Endodermal cell (in vitro differentiated cells): ENCODE data around the gene FCRLA. TPM values are rescaled to one million over a fixed set of nuclear protein-coding genes. Genes with fewer than 3 reads are reported as not detected.

Source experiments
- DNase-seq: peaks from one replicate; pipeline ENCODE4 v3.0.0-alpha.2; 2017
- H3K27ac ChIP-seq: 2 replicates; pipeline ENCODE4 v1.5.1; 2013; ENCODE audit warnings: mild to moderate bottlenecking, low read depth, low read length, moderate library complexity
- H3K27me3 ChIP-seq: 2 replicates; pipeline ENCODE4 v1.6.1; 2013; ENCODE audit warnings: mild to moderate bottlenecking, low read length, moderate library complexity; ENCODE audit not compliant: insufficient read depth, control insufficient read depth, poor library complexity, severe bottlenecking
- H3K36me3 ChIP-seq: 2 replicates; pipeline ENCODE4 v1.7.0; 2013; ENCODE audit warnings: mild to moderate bottlenecking, low read length, moderate library complexity; ENCODE audit not compliant: control insufficient read depth, insufficient read depth
- H3K4me1 ChIP-seq: one replicate; pipeline ENCODE4 v1.7.0; 2013; ENCODE audit warnings: low read length; ENCODE audit not compliant: control insufficient read depth, insufficient read depth
- H3K4me3 ChIP-seq: 2 replicates; pipeline ENCODE4 v1.5.1; 2013; ENCODE audit warnings: mild to moderate bottlenecking, low read length, moderate library complexity
- H3K9ac ChIP-seq: 2 replicates; pipeline ENCODE4 v1.6.1; 2013; ENCODE audit warnings: mild to moderate bottlenecking, low read length, moderate library complexity; ENCODE audit not compliant: poor library complexity, severe bottlenecking; ENCODE audit errors: extremely low read depth
- H3K9me3 ChIP-seq: 2 replicates; pipeline ENCODE4 v1.6.1; 2013; ENCODE audit warnings: mild to moderate bottlenecking, low read length, moderate library complexity; ENCODE audit not compliant: control insufficient read depth
- H3K27ac Mint-ChIP-seq: 2 replicates; pipeline ENCODE4 v1.8.0; 2020; ENCODE audit warnings: mixed read lengths
- H3K27me3 Mint-ChIP-seq: 2 replicates; pipeline ENCODE4 v1.8.0; 2021; ENCODE audit warnings: mild to moderate bottlenecking, mixed read lengths; ENCODE audit not compliant: insufficient read depth
- H3K36me3 Mint-ChIP-seq: 2 replicates; pipeline ENCODE4 v1.8.0; 2020; ENCODE audit warnings: low read depth, mixed read lengths
- H3K4me1 Mint-ChIP-seq: 2 replicates; pipeline ENCODE4 v1.8.0; 2020; ENCODE audit warnings: mixed read lengths
- H3K4me3 Mint-ChIP-seq: 2 replicates; pipeline ENCODE4 v1.8.0; 2020; ENCODE audit warnings: mild to moderate bottlenecking, moderate library complexity, mixed read lengths
- H3K9me3 Mint-ChIP-seq: 2 replicates; pipeline ENCODE4 v1.8.0; 2020; ENCODE audit warnings: mild to moderate bottlenecking, mixed read lengths
- CTCF ChIP-seq: fragments of 200-600 bp; sonication (generic); conservative IDR thresholded peaks from 2 replicates; pipeline ENCODE4 v1.5.0; 2021; ENCODE audit warnings: antibody characterized with exemption, mild to moderate bottlenecking
- WGBS, 2 experiments: methylation state at CpG; one replicate each; pipeline versions ENCODE4 v1.1.5 to v1.1.7; 2013; ENCODE audit warnings: missing lambda C conversion rate in 2 of 2, mixed read lengths in 1 of 2; ENCODE audit not compliant: insufficient coverage in 1 of 2, insufficient read length in 1 of 2; 5-methylcytosine and 5-hydroxymethylcytosine counted together
- total RNA-seq, 2 donors: library from RNA; stranded (reverse); fragmentation: NEBNext Ultra II Directional in 1 of 2; extraction: Animal tissue kit (Norgen Biotek cat#: 25700) in 1 of 2; gene quantifications; 2 replicates in 1 of 2; 3 replicates in 1 of 2; pipeline ENCODE4 v1.2.1, GENCODE V29; 2021

The FCRLA gene
- total RNA-seq, 2 donors from 2014 or later = not detected

GRCh38 chr1:161740921-161741320 lies 33.9 kb downstream of the FCRLA start:
- peaks cover 14% of the 10 kb centered on the region for H3K27me3 Mint-ChIP-seq
- no peaks in the 10 kb centered on the region for H3K9me3 ChIP-seq
- TF ChIP-seq CTCF = no peak
- H3K36me3 ChIP-seq = no peaks in the 10 kb centered on the region
- no peak overlapping the region for H3K9ac ChIP-seq
- no peak overlapping the region for H3K27ac ChIP-seq
- H3K4me1 Mint-ChIP-seq = peaks cover 13% of the 10 kb centered on the region
- no peaks in the 10 kb centered on the region for H3K36me3 Mint-ChIP-seq
- no peaks in the 10 kb centered on the region for H3K9me3 Mint-ChIP-seq
- DNase-seq = no peak
- H3K4me3 Mint-ChIP-seq = no peak overlapping the region
- WGBS, 2 experiments = 86 to 90% methylated on average over 2 to 6 of the region's 6 CpGs
- H3K27me3 ChIP-seq = no peaks in the 10 kb centered on the region
- no peak overlapping the region for H3K4me3 ChIP-seq
- H3K27ac Mint-ChIP-seq = no peak overlapping the region
- H3K4me1 ChIP-seq = peaks cover 5% of the 10 kb centered on the region

GRCh38 chr1:161743231-161743630 lies 36.2 kb downstream of the FCRLA start:
- peaks cover 2% of the 10 kb centered on the region for H3K4me1 Mint-ChIP-seq
- Histone ChIP-seq H3K27ac (no peak overlapping the region), H3K4me1 (no peaks in the 10 kb centered on the region), H3K9me3 (no peaks in the 10 kb centered on the region), H3K9ac (no peak overlapping the region), H3K36me3 (no peaks in the 10 kb centered on the region), H3K27me3 (peaks cover 4% of the 10 kb centered on the region), H3K4me3 (no peak overlapping the region)
- H3K36me3 Mint-ChIP-seq = no peaks in the 10 kb centered on the region
- peaks cover 34% of the 10 kb centered on the region for H3K27me3 Mint-ChIP-seq
- TF ChIP-seq CTCF = no peak
- WGBS, 2 experiments = 87 to 89% methylated on average over 3 to 9 of the region's 9 CpGs
- H3K9me3 Mint-ChIP-seq = no peaks in the 10 kb centered on the region
- no peak for DNase-seq
- no peak overlapping the region for H3K4me3 Mint-ChIP-seq
- H3K27ac Mint-ChIP-seq = no peak overlapping the region

- WGBS, 2 experiments = 73 to 80% methylated on average over 4 to 5 of the region's 6 CpGs
- Mint-ChIP-seq H3K27ac (no peak overlapping the region), H3K9me3 (no peaks in the 10 kb centered on the region), H3K4me1 (peaks cover 12% of the 10 kb centered on the region), H3K27me3 (peaks cover 35% of the 10 kb centered on the region), H3K4me3 (no peak overlapping the region), H3K36me3 (peaks cover 21% of the 10 kb centered on the region)
- Histone ChIP-seq H3K36me3 (peaks cover 19% of the 10 kb centered on the region), H3K4me1 (no peaks in the 10 kb centered on the region), H3K27me3 (peaks cover 4% of the 10 kb centered on the region), H3K9ac (no peak overlapping the region), H3K27ac (no peak overlapping the region), H3K9me3 (no peaks in the 10 kb centered on the region), H3K4me3 (no peak overlapping the region)
- no peak for TF ChIP-seq CTCF
- no peak for DNase-seq
Measured at GRCh38 chr1:161747801-161748200, 40.8 kb downstream of the FCRLA start.
